Keratinocyte (primary cell): ENCODE measurements around the gene MALL. TPM values are rescaled to one million over a fixed set of nuclear protein-coding genes. Genes with fewer than 3 reads are reported as not detected.
"Not testable (repeated sequence)": the region's sequence is repeated elsewhere in the genome, so short reads cannot be mapped to it uniquely, and the experiment has no call there.

Experiments used
- DNase-seq: peaks from one replicate; pipeline ENCODE4 v3.0.0-alpha.2; 2011; ENCODE audit warnings: low read depth, missing footprints, low spot score
- FAIRE-seq: peaks from 2 replicates; lab custom pipeline; 2011; peaks lifted over from hg19 to GRCh38; lab: Jason Lieb, UNC
- H2AFZ ChIP-seq: 2 replicates; pipeline ENCODE4 v1.6.0; 2012; ENCODE audit warnings: low read length, control low read depth, inconsistent platforms; ENCODE audit not compliant: control insufficient read depth
- H3K27ac ChIP-seq: 2 replicates; pipeline ENCODE4 v1.5.1; 2011; ENCODE audit warnings: low read length; ENCODE audit not compliant: control insufficient read depth, insufficient read depth
- H3K27me3 ChIP-seq: 3 replicates; pipeline ENCODE4 v1.6.0; 2011; ENCODE audit warnings: low read length; ENCODE audit not compliant: control insufficient read depth, insufficient read depth; ENCODE audit errors: extremely low read depth
- H3K36me3 ChIP-seq, 2 experiments: 2 replicates in 1 of 2; 3 replicates in 1 of 2; pipeline ENCODE4 v1.5.1; 2011; ENCODE audit warnings: low read length in 2 of 2, mild to moderate bottlenecking in 1 of 2; ENCODE audit not compliant: control insufficient read depth in 2 of 2, insufficient read depth in 2 of 2; ENCODE audit errors: extremely low read depth in 1 of 2
- H3K4me1 ChIP-seq: 3 replicates; pipeline ENCODE4 v1.5.1; 2011; ENCODE audit warnings: low read length; ENCODE audit not compliant: control insufficient read depth, insufficient read depth; ENCODE audit errors: extremely low read depth
- H3K4me2 ChIP-seq: 3 replicates; pipeline ENCODE4 v1.6.0; 2011; ENCODE audit warnings: low read depth, low read length; ENCODE audit not compliant: control insufficient read depth, insufficient read depth; ENCODE audit errors: extremely low read depth
- H3K4me3 ChIP-seq, 3 experiments: fragments of 200-600 bp in 1 of 3; sonication (generic) in 1 of 3; 2 replicates in 2 of 3; 3 replicates in 1 of 3; pipeline ENCODE4 v1.5.1; 2011 to 2016; ENCODE audit warnings: low read length in 3 of 3, mild to moderate bottlenecking in 3 of 3, control low read depth in 2 of 3, inconsistent platforms in 1 of 3, low read depth in 1 of 3, mixed read lengths in 1 of 3, mixed run types in 1 of 3, moderate library complexity in 1 of 3; ENCODE audit not compliant: control insufficient read depth in 2 of 3, insufficient read depth in 2 of 3; ENCODE audit errors: extremely low read depth in 1 of 3
- H3K79me2 ChIP-seq: 2 replicates; pipeline ENCODE4 v1.6.0; 2012; ENCODE audit warnings: low read length; ENCODE audit not compliant: control insufficient read depth, insufficient read depth
- H3K9ac ChIP-seq: 3 replicates; pipeline ENCODE4 v1.6.0; 2011; ENCODE audit warnings: low read length; ENCODE audit not compliant: control insufficient read depth, insufficient read depth; ENCODE audit errors: extremely low read depth
- H3K9me1 ChIP-seq: 3 replicates; pipeline ENCODE4 v1.6.0; 2011; ENCODE audit warnings: low read length; ENCODE audit not compliant: control insufficient read depth, insufficient read depth; ENCODE audit errors: extremely low read depth
- H3K9me3 ChIP-seq: 2 replicates; pipeline ENCODE4 v1.5.1; 2012; ENCODE audit warnings: low read depth, low read length; ENCODE audit not compliant: control insufficient read depth
- H4K20me1 ChIP-seq: 3 replicates; pipeline ENCODE4 v1.6.0; 2011; ENCODE audit warnings: low read length; ENCODE audit not compliant: control insufficient read depth, insufficient read depth; ENCODE audit errors: extremely low read depth
- dilution Hi-C: fragments of 300-500 bp; cut with MboI; formaldehyde crosslinking; loops from one replicate; pipeline ENCODE4 v1.7.0; 2020; ENCODE audit warnings: low sequenced_read_pairs; ENCODE audit not compliant: extremely low pct_ligation_motif_present
- polyA plus RNA-seq, 5 experiments: library from polyadenylated mRNA; depleted of rRNA in 3 of 5; stranded (reverse) in 3 of 5; stranded (forward) in 1 of 5; unstranded in 1 of 5; fragments of >200 nt; gene quantifications; 1 replicate in 1 of 5; 2 replicates in 3 of 5; 3 replicates in 1 of 5; pipeline versions ENCODE4 v1.2.1 to v1.2.3, GENCODE V29; 2011 to 2012; ENCODE audit warnings: missing spikeins in 2 of 5, low read depth in 1 of 5, low replicate concordance in 1 of 5

MALL gene
- polyA plus RNA-seq, 1 donor (not counting 4 experiments of a cell fraction or from before 2014, with no cell fraction given): 29.0 TPM

DNA sequence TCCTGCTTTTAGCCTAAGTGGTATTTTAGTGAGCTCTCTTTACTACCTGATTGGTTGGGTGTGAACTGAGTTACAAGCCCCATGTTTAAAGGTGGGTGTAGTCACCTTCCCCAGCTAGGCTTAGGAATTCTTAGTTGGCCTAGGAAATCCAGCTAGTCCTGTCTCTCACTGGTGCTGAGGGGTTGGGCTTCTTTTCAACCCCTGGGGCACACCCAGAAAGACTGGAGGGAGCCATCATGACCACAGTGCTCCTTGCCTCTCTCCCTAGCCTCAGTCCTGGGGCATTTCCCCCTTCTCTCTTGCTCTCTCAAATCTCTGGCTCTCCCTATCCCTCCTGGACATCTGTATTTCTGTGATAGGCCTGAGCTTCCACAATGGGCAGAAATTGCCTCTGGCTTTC, 57.6 kb downstream of the MALL start:
- H4K20me1 ChIP-seq, H3K4me2 ChIP-seq, H3K4me3 ChIP-seq, H3K4me1 ChIP-seq, H2AFZ ChIP-seq, dilution Hi-C loops, H3K79me2 ChIP-seq, DNase-seq, H3K27ac ChIP-seq, FAIRE-seq, H3K27me3 ChIP-seq, H3K9ac ChIP-seq, H3K9me1 ChIP-seq, H3K9me3 ChIP-seq, H3K36me3 ChIP-seq: not testable (repeated sequence)

GRCh38 chr2:110055819-110056408, 59.7 kb downstream of the MALL start:
- H3K9ac ChIP-seq, H3K4me2 ChIP-seq, H2AFZ ChIP-seq, H3K4me3 ChIP-seq, H4K20me1 ChIP-seq, H3K9me1 ChIP-seq, H3K79me2 ChIP-seq, DNase-seq, H3K4me1 ChIP-seq, FAIRE-seq, H3K9me3 ChIP-seq, dilution Hi-C loops, H3K27ac ChIP-seq, H3K27me3 ChIP-seq, H3K36me3 ChIP-seq: not testable (repeated sequence)

- peak; percentile 77 for FAIRE-seq
Measured at GRCh38 chr2:110054521-110055407, 60.9 kb downstream of the MALL start.

DNA sequence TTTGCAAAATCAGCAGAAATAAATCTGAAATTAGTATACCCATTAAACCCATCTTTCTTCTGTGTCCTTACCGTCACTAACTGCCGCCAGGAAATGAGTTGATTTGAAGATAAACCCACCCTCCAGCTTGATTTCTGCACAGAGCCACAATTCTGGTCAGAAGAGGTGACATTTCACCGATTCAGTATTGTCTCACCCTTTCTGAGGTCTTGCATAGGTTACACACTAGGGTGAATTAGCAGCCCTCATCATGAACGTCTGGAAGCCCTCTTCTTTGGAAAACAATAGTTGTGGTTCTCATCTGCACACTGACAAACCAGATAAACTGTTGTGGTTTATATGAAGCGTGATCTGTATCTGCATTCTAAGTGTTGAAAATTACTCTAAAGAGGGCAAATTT, 61.9 kb downstream of the MALL start:
- H3K9me3 ChIP-seq, H3K4me2 ChIP-seq, H3K36me3 ChIP-seq, DNase-seq, dilution Hi-C loops, H2AFZ ChIP-seq, H3K9me1 ChIP-seq, H3K27me3 ChIP-seq, H3K4me1 ChIP-seq, H3K27ac ChIP-seq, H3K79me2 ChIP-seq, H3K9ac ChIP-seq, H4K20me1 ChIP-seq, H3K4me3 ChIP-seq: not testable (repeated sequence)
- FAIRE-seq: peak; percentile 36

More at GRCh38 chr2:110054521-110055407, 60.9 kb downstream of the MALL start:
- H4K20me1 ChIP-seq, dilution Hi-C loops, H3K4me3 ChIP-seq, H3K27me3 ChIP-seq, H3K79me2 ChIP-seq, H3K9me3 ChIP-seq, H3K36me3 ChIP-seq, H3K9ac ChIP-seq, H3K9me1 ChIP-seq, H3K4me1 ChIP-seq: not testable (repeated sequence)
- H2AFZ ChIP-seq: peak overlapping the region; percentile 42
- H3K4me2 ChIP-seq: peak overlapping the region; percentile 22
- DNase-seq: peak; percentile 2
- H3K27ac ChIP-seq: peak overlapping the region; percentile 31

DNA sequence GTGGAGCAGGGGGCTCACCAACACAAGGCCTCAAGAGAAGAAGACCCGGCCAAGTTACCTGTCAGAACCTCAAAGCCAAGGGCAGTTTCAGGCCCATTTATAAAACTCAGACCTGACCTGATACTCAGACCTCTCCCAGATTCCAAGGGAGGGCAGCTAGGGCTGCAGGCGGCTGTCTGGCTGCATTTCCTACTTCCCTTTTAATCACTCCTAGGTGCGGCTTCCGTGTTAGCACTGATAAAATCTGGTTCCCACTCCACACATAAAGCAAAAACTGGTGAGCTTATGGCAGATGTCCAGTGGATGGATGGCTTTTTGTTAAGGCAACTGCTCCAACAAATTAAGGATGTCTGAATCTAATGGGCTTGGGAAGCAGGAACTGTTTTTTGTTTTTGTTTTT, 63.5 kb downstream of the MALL start:
- dilution Hi-C loops, H3K36me3 ChIP-seq: not testable (repeated sequence)
- peak; percentile 59 for FAIRE-seq

More for the DNA sequence above, 63.5 kb downstream of the MALL start:
- not testable (repeated sequence) for H3K27ac ChIP-seq, H3K9ac ChIP-seq, H3K9me1 ChIP-seq, H3K4me2 ChIP-seq, H3K4me1 ChIP-seq, H3K27me3 ChIP-seq, DNase-seq, H2AFZ ChIP-seq, H3K9me3 ChIP-seq, H3K79me2 ChIP-seq, H3K4me3 ChIP-seq, H4K20me1 ChIP-seq
